Thymus (tissue), 11 donors: ENCODE results near the gene COPZ1. TPM values are rescaled to one million over a fixed set of nuclear protein-coding genes. Genes with fewer than 3 reads are reported as not detected.
A peak's percentile ranks its signal among the peaks of the same experiment; 100 is the strongest.
"Not testable (repeated sequence)": the region's sequence is repeated elsewhere in the genome, so short reads cannot be mapped to it uniquely, and the experiment has no call there.

Source experiments
- DNase-seq, 9 donors: peaks; one replicate each; pipeline ENCODE4 v3.0.0-alpha.2; 2013; ENCODE audit warnings: low spot score in 9 of 9, low read depth in 6 of 9, missing footprints in 1 of 9
- H3K27ac ChIP-seq, 2 donors: one replicate each; pipeline ENCODE4 v1.5.1; 2013; ENCODE audit warnings: control low read depth in 1 of 2, low read depth in 1 of 2, low read length in 1 of 2, mild to moderate bottlenecking in 1 of 2, moderate library complexity in 1 of 2
- H3K27me3 ChIP-seq, 2 donors: one replicate each; pipeline ENCODE4 v1.5.1; 2013; ENCODE audit warnings: low read length in 1 of 2; ENCODE audit not compliant: control insufficient read depth in 2 of 2, insufficient read depth in 1 of 2
- H3K36me3 ChIP-seq, 2 donors: one replicate each; pipeline ENCODE4 v1.5.1; 2013; ENCODE audit warnings: low read length in 1 of 2, mild to moderate bottlenecking in 1 of 2, moderate library complexity in 1 of 2; ENCODE audit not compliant: control insufficient read depth in 2 of 2, insufficient read depth in 2 of 2
- H3K4me1 ChIP-seq, 2 donors: one replicate each; pipeline ENCODE4 v1.5.1; 2013; ENCODE audit warnings: low read length in 2 of 2; ENCODE audit not compliant: control insufficient read depth in 2 of 2, insufficient read depth in 2 of 2
- H3K4me3 ChIP-seq, 2 donors: one replicate each; pipeline ENCODE4 v1.5.1; 2013; ENCODE audit warnings: low read length in 2 of 2, control low read depth in 1 of 2, mild to moderate bottlenecking in 1 of 2
- H3K9me3 ChIP-seq, 2 donors: one replicate each; pipeline ENCODE4 v1.5.1; 2013; ENCODE audit warnings: low read length in 1 of 2, mild to moderate bottlenecking in 1 of 2; ENCODE audit not compliant: control insufficient read depth in 2 of 2, insufficient read depth in 1 of 2
- WGBS: extraction: QIAGEN DNeasy Blood & Tissue Kit; methylation state at CpG from one replicate; pipeline ENCODE4 v1.1.7; 2013; 5-methylcytosine and 5-hydroxymethylcytosine counted together
- polyA plus RNA-seq: library from polyadenylated mRNA; stranded (reverse); fragments of 200-250 nt; gene quantifications from one replicate; pipeline ENCODE4 v1.2.3, GENCODE V29; 2013
- total RNA-seq: library from RNA; stranded (reverse); fragments of 120-200 nt; gene quantifications from one replicate; pipeline ENCODE4 v1.2.4, GENCODE V29; 2013
- donor health status: healthy.

Gene COPZ1
- total and polyA plus RNA-seq, 2 donors: 94.9 to 117 TPM

DNA sequence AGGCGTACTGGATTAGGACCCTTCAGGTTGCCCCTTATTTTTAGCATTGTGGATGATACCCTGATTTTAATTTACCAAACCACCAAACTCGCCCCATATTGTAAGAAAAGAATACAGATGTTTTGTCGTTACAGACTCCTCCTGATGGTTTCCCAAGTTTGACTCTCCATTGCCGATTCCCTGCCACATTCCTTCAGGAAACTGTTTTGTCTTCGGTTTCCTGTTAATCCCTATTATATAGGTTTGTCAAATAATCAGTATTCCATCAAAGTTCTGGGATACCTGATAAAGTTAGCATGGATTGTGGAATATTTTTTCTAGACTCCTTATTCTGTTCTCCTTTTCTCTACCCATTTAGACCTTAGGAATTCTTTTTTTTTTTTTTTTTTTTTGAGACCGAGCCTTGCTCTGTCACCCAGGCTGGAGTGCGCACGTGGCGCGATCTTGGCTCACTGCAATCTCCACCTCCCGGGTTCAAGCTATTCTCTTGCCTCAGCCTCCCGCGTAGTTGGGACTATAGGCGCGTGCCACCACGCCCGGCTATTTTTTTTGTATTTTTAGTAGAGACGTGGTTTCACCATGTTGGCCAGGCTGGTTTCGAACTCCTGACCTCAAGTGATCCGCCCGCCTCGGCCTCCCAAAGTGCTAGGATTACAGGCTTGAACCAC, 645 bp downstream of the COPZ1 start:
- H3K9me3 ChIP-seq, H3K27me3 ChIP-seq, H3K4me1 ChIP-seq, H3K36me3 ChIP-seq, DNase-seq: not testable (repeated sequence)
- H3K27ac ChIP-seq: peak overlapping the region in 1 of 2 donors; percentile 76
- H3K4me3 ChIP-seq: peak overlapping the region; percentile 73 to 78
- WGBS: 64% methylated on average over 22 of the region's 22 CpGs

- WGBS: 98% methylated on average over 6 of the region's 6 CpGs
- no peak for DNase-seq
- Histone ChIP-seq H3K4me3 (no peak overlapping the region), H3K4me1 (peaks cover 7 to 8% of the 10 kb centered on the region in 2 donors), H3K36me3 (peaks cover 9 to 17% of the 10 kb centered on the region in 2 donors), H3K27ac (no peak overlapping the region), H3K27me3 (no peaks in the 10 kb centered on the region), H3K9me3 (no peaks in the 10 kb centered on the region)
Observed at GRCh38 chr12:54328595-54329337, 3.8 kb downstream of the COPZ1 start.

DNA sequence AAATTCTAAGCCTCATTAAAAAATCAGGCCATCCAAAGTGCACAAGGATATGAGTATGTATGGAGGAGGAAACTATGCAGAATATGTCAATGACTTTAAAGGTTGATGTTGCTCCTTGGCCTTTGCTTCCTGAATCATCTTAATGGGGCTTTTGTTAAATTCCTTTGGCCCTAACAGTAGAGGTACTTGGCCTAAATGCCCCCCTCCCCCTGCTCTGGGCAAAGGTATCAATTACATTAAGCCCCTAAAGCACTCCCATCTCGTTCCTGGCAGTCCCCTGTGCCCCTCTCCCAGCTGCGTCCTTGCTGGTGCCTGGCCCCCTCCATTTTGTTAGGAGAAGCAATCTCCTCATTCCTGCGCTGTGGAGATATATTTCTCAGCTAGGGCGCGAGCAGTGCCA, 4.8 kb downstream of the COPZ1 start:
- H3K9me3 ChIP-seq: no peaks in the 10 kb centered on the region
- H3K27me3 ChIP-seq: no peaks in the 10 kb centered on the region
- H3K4me3 ChIP-seq: no peak overlapping the region
- peaks cover 9 to 17% of the 10 kb centered on the region in 2 donors for H3K36me3 ChIP-seq
- WGBS: 98% methylated on average over 5 of the region's 5 CpGs
- peaks cover 3 to 5% of the 10 kb centered on the region in 2 donors for H3K4me1 ChIP-seq
- DNase-seq: no peak
- H3K27ac ChIP-seq: no peak overlapping the region

DNA sequence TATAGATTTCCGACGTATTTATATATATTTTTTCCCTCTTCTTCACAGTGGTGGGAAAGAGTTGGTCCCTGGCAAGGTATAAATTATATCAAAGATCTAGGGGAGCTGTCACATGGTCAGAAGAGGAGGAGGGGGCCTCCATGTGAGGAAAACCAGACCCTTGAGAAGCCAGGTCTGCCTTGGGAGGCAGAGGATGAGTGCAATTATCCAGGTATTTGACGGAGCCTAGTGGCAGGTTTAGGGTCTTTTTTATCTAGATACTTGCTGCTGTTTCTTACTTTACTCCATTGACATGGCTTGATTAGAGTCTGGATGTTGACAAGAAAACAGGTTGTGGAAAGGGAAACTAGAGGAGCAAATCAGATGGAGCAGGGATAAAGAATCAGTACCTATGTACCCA, 5.5 kb downstream of the COPZ1 start:
- no peak overlapping the region for H3K27ac ChIP-seq
- H3K4me1 ChIP-seq: peaks cover 3 to 5% of the 10 kb centered on the region in 2 donors
- no peak overlapping the region for H3K4me3 ChIP-seq
- no peak for DNase-seq
- 96% methylated on average over 3 of the region's 3 CpGs for WGBS
- H3K36me3 ChIP-seq: peaks cover 9 to 17% of the 10 kb centered on the region in 2 donors
- no peaks in the 10 kb centered on the region for H3K27me3 ChIP-seq
- H3K9me3 ChIP-seq: no peaks in the 10 kb centered on the region

- H3K27ac ChIP-seq: peak overlapping the region in 1 of 2 donors; percentile 18
- H3K36me3 ChIP-seq: peaks cover 9 to 17% of the 10 kb centered on the region in 2 donors
- no peaks in the 10 kb centered on the region for H3K9me3 ChIP-seq
- WGBS: over 99% methylated on average over 5 of the region's 5 CpGs
- no peak for DNase-seq
- H3K4me3 ChIP-seq: no peak overlapping the region
- H3K27me3 ChIP-seq: no peaks in the 10 kb centered on the region
- H3K4me1 ChIP-seq: no peaks in the 10 kb centered on the region
Observed at GRCh38 chr12:54331461-54331860, 6.5 kb downstream of the COPZ1 start.

GRCh38 chr12:54333420-54334034, 8.6 kb downstream of the COPZ1 start:
- no peak for DNase-seq
- Histone ChIP-seq H3K4me3 (no peak overlapping the region), H3K9me3 (no peaks in the 10 kb centered on the region), H3K27me3 (no peaks in the 10 kb centered on the region), H3K36me3 (peaks cover 9 to 17% of the 10 kb centered on the region in 2 donors), H3K4me1 (no peaks in the 10 kb centered on the region), H3K27ac (no peak overlapping the region)
- WGBS: 93% methylated on average over 4 of the region's 4 CpGs

- 92% methylated on average over 3 of the region's 3 CpGs for WGBS
- peaks cover 0 to 4% of the 10 kb centered on the region in 2 donors for H3K4me1 ChIP-seq
Observed at GRCh38 chr12:54337280-54337842, 12.4 kb downstream of the COPZ1 start.

DNA sequence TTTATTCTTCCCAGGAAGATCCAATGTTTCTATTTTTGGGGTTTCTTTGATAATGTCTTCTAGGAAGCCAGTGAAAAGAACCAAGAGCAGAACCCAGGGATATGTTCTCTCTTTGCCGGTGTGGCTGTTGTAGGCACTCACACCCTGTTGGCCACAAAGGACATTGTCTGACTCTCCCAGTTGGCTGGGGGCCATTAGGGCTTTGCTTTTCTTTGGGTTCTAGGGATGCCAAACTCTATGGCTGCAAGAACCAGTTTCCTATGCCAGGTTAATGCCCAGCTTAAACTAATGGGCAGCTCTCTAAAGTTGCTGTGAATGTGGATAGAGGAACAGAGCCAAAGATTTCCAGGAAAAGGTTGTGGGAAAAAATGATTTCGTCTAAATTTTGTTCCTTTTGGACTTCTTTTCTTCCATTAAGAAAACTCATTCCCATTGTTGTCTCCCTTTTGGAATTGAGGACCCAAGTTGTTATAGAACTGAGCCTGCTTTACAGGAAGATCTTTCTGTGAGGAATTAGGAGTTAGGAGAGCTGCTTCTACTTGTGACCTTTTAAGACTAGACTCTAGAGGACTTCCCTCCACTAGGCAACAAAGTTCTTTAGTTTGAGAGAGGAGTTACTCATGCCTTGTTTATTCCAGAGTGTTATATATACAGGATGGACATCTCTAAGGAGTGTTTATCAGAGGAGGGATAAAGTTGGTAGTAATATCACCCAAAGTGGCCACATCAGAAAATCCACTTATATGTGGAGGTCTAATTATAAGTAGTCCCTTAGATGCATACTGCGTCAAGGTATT, 13.1 kb downstream of the COPZ1 start:
- peaks cover 0 to 4% of the 10 kb centered on the region in 2 donors for H3K4me1 ChIP-seq
- 94% methylated on average over 3 of the region's 3 CpGs for WGBS
- peaks cover 22 to 24% of the 10 kb centered on the region in 2 donors for H3K36me3 ChIP-seq
- no peak for DNase-seq
- H3K27ac ChIP-seq: no peak overlapping the region
- H3K9me3 ChIP-seq: no peaks in the 10 kb centered on the region
- no peak overlapping the region for H3K4me3 ChIP-seq
- no peaks in the 10 kb centered on the region for H3K27me3 ChIP-seq

More at GRCh38 chr12:54337280-54337842, 12.4 kb downstream of the COPZ1 start:
- Histone ChIP-seq H3K36me3 (peaks cover 16 to 17% of the 10 kb centered on the region in 2 donors), H3K9me3 (no peaks in the 10 kb centered on the region), H3K27ac (peak overlapping the region in 1 of 2 donors; percentile 18), H3K27me3 (no peaks in the 10 kb centered on the region), H3K4me3 (no peak overlapping the region)
- DNase-seq: no peak
